Mononuclear cell (primary cell): Measurements from ENCODE around the gene GPS1. TPM values are rescaled to one million over a fixed set of nuclear protein-coding genes. Genes with fewer than 3 reads are reported as not detected.

Source experiments
- H3K27me3 ChIP-seq: 2 replicates; pipeline ENCODE4 v1.6.0; 2011; ENCODE audit warnings: low read length, control low read depth; ENCODE audit not compliant: insufficient read depth
- H3K4me1 ChIP-seq: 2 replicates; pipeline ENCODE4 v1.5.1; 2011; ENCODE audit warnings: mild to moderate bottlenecking, low read length, control low read depth; ENCODE audit not compliant: insufficient read depth
- H3K4me3 ChIP-seq: 2 replicates; pipeline ENCODE4 v1.5.1; 2011; ENCODE audit warnings: mild to moderate bottlenecking, low read length, moderate library complexity
- H3K9me3 ChIP-seq: 2 replicates; pipeline ENCODE4 v1.5.1; 2011; ENCODE audit warnings: low read depth, mild to moderate bottlenecking, control low read depth, low read length
- total RNA-seq: library from RNA; depleted of rRNA; stranded (reverse); fragments of >200 nt; gene quantifications from one replicate; pipeline ENCODE4 v1.2.3, GENCODE V29; 2012

Gene GPS1
- total RNA-seq, 1 donor: 47.4 TPM

DNA sequence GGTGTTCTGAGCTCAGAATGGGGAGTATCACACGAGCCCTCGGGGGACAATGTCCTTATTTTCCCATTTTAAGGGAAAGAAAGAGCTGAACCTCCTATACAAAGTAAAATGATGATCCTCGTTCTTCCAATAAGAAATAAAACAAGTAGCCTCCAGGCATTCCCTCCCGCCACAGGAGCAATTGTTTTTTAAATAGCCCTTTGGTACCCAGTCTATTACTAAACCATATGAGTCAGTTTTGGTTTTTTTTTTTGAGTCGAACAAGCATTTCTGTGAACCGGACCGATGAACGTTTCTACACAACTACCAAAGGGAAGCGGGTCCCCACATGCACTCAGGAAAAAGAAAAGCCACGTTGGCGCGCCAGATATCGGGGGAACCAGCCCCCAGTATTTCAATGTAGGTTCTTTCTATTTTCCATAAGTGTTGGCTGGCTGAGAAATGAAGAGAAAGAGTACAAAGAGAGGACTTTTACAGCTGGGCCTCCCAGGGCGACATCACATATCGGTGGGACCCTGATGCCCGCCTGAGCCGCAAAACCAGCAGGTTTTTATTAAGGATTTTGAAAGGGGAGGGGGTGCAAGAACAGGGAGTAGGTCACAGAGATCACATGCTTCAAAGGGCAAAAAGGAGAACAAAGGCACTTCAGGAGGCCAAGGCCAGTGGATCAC is 10.4 kb upstream of the GPS1 start:
- Histone ChIP-seq H3K27me3 (no peaks in the 10 kb centered on the region), H3K4me3 (no peak overlapping the region), H3K4me1 (peaks cover 21% of the 10 kb centered on the region), H3K9me3 (no peaks in the 10 kb centered on the region)

DNA sequence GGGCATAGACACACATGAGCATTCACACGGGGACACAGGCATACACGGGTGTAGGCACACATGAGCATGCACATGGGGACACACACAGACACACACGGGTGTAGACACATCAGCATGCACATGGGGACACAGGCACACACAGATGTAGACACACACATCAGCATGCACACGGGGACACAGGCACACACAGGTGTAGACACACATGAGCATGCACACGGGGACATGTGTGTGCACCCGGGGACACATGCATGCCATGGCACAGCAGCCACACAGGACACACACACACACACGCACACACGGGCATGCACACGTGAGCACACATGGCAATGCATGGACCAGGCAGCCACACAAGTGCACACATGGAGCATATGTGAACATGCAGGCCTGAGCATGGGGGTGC is 9.0 kb upstream of the GPS1 start:
- no peaks in the 10 kb centered on the region for H3K9me3 ChIP-seq
- H3K4me1 ChIP-seq: peaks cover 12% of the 10 kb centered on the region
- no peak overlapping the region for H3K4me3 ChIP-seq
- H3K27me3 ChIP-seq: no peaks in the 10 kb centered on the region

DNA sequence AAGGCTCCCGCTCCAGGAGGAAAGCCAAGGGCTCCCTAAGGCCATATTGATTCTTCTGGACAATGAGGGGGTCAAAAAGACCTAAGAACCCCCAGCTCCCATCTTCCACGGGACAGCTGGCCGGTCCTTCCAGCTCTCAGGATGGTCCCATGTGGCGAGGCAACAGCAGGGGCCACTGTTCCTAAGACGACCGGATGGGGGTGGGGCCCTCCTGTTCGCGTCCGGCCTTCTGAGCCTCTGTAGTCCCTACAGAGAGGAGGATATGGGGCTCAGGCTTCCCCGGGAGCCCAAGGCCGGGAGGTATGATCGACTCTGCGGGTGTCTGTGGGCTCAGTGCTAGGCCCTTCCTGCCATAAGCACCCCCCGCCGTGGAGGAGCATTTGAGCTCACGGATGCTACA is 8.2 kb upstream of the GPS1 start:
- Histone ChIP-seq H3K27me3 (no peaks in the 10 kb centered on the region), H3K4me3 (no peak overlapping the region), H3K4me1 (peaks cover 5% of the 10 kb centered on the region), H3K9me3 (no peaks in the 10 kb centered on the region)

DNA sequence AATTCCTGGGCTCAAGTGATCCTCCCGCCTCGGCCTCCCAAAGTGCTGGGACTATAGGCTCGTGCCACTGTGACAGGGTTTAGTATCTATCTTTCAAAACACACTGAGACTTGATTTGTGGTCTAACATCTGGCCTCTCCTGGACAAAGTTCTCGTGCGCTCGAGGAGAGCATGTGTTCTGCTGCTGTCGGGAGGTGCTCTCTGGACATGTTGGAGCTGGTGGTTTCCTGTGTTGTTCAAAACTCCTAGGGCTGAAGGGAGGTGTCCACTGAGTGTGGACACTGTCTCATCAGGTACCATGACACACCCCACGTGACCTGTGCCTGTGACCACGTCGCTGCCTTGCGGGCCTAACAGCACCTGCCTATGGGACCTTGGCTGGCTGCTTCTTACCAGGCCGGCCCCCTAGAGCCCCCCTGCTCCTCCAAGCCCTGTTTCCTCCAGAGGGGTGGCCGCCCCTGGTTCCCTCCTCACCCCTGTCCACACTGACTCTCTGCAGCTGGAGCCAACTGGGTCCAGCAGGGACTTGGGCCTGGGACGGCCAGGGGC is 5.7 kb upstream of the GPS1 start:
- H3K4me3 ChIP-seq: no peak overlapping the region
- H3K9me3 ChIP-seq: no peaks in the 10 kb centered on the region
- no peaks in the 10 kb centered on the region for H3K27me3 ChIP-seq
- H3K4me1 ChIP-seq: peaks cover 6% of the 10 kb centered on the region

DNA sequence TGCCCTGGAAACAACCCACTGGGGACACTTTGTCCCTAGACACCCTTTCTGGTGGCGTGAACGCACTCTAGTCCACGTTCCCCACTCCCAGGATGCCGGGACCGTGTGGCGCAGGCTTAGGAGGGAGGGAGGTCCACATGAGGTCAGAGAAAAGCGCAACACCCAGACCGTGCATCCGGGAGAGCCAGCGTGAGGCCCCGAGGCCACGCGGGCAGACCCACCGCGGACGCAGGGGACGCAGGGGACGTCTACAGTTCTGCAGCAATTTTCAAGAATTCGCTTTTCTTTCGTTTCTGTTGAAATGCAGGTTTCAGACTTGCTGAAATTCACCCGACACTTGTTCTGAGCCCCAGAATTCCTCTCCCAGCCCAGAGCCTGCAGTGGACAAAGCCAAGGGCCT is 4.8 kb upstream of the GPS1 start:
- no peaks in the 10 kb centered on the region for H3K9me3 ChIP-seq
- H3K27me3 ChIP-seq: no peaks in the 10 kb centered on the region
- H3K4me1 ChIP-seq: peaks cover 8% of the 10 kb centered on the region
- no peak overlapping the region for H3K4me3 ChIP-seq

DNA sequence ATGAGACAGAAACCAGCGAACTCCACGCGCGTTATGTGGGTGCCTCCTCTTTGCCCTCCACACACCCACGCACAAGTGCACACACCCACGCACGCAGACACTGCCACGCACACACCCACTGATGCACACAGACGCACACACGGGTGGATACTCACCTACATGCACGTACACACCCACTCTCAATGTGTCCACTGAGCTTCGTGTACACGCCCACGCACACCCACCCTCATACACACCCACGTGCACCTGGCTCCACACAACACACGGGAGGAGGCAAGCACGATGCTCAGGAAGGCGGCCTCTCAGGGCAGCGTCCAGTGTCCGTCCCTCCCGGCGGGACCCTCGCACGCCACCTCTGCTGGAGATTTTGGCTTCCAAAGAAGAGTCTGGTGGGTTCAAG is 4.3 kb upstream of the GPS1 start:
- H3K27me3 ChIP-seq: no peaks in the 10 kb centered on the region
- H3K9me3 ChIP-seq: no peaks in the 10 kb centered on the region
- no peak overlapping the region for H3K4me3 ChIP-seq
- peaks cover 11% of the 10 kb centered on the region for H3K4me1 ChIP-seq

DNA sequence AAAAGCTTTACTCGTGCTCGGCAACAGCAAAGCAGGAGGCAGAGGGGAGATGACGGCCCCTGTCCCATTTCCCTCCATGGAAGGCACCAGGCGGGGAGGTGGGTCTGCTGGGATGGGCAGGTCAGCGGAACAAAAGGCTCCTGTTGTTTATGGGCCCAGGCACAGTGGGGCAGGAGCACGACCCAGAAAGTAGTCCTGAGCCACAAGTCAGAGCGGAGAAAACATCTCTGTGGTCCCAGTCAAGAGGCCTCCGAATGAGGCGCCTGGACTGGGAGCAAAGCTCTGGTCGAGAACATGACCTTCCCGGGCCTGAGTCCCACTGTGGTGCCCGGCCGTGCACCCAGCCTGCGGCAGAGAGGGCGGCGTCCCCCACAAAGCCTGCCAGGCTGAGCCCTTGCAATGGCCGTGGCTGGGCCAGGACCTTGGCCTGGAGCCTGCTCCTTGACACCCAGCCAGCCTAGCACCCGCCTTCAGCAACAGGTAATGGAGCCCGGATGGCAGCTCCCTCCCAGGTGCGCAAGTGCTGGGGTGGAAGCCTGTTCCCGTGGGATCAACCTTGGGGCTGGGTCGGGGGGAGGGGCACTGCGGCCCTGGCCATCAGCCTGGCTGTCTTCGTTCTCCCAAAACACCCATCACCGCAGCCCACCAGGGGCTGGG is 3.7 kb upstream of the GPS1 start:
- no peak overlapping the region for H3K4me3 ChIP-seq
- H3K4me1 ChIP-seq: peaks cover 18% of the 10 kb centered on the region
- no peaks in the 10 kb centered on the region for H3K9me3 ChIP-seq

DNA sequence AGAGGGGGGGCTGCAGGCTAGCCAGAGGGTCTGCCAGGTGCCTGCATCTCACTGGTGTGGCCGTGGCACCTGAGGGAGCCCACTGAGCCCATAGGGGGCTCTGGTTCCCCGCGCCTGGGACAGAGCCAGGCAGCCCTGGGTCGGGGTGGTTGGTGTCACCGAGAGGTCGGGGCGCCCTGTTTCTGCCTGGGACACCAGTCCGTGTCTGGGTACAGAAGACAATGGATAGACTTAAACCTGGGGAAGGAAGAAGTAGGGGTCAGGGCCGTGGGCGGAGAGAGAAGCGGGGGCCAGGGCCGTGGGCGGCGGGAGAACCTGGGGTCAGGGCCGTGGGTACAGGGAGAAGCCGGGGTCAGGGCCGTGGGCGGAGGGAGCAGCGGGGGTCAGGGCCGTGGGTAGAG is 3.1 kb upstream of the GPS1 start:
- Histone ChIP-seq H3K4me1 (peaks cover 21% of the 10 kb centered on the region), H3K9me3 (no peaks in the 10 kb centered on the region), H3K4me3 (no peak overlapping the region), H3K27me3 (no peaks in the 10 kb centered on the region)

More for the DNA sequence above, 3.7 kb upstream of the GPS1 start:
- H3K27me3 ChIP-seq: no peaks in the 10 kb centered on the region

DNA sequence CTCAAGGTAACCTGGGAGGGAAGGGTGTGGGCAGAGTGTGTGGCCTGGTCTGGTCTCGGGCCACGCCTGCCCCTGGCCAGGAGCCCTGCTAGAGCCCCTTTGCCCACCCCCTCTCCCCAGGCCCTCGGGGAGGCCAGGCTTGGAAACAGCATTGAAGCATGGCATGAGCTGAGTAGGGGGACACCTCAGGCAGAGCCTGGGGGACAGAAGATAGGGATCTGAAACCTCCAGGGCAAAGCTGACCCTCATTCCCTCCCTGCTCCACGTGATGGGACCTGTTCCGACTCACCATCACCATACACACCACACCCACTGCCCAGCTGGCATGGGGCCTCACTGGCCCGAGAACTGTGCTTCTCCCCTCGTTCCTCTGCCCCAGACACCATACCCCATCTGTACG is 2.6 kb upstream of the GPS1 start:
- Histone ChIP-seq H3K4me1 (peaks cover 21% of the 10 kb centered on the region), H3K4me3 (no peak overlapping the region), H3K9me3 (no peaks in the 10 kb centered on the region), H3K27me3 (no peaks in the 10 kb centered on the region)

DNA sequence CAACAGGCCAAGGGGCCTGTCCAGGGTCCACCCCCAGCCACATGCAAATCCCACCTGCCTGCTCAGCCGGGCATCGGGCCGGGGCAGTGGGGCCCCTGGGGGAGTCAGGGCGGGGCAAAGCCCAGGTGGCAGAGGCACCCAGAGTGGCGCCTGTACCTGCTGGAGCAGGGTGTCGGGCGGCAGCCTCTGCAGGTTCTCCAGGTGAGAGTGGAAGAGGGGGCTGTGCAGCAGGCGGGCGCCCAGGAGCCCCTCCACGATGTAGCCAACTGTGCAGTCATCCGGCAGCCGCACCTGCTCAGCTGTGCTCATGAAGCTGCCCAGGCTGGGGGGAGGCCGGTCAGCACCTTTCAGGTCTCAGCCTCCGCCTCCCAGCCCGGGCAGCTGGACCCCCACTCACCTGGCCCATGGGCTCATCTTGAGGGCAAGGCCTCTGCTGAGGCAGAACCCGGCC is 2.2 kb upstream of the GPS1 start:
- Histone ChIP-seq H3K27me3 (no peaks in the 10 kb centered on the region), H3K4me1 (peaks cover 21% of the 10 kb centered on the region), H3K9me3 (no peaks in the 10 kb centered on the region)

DNA sequence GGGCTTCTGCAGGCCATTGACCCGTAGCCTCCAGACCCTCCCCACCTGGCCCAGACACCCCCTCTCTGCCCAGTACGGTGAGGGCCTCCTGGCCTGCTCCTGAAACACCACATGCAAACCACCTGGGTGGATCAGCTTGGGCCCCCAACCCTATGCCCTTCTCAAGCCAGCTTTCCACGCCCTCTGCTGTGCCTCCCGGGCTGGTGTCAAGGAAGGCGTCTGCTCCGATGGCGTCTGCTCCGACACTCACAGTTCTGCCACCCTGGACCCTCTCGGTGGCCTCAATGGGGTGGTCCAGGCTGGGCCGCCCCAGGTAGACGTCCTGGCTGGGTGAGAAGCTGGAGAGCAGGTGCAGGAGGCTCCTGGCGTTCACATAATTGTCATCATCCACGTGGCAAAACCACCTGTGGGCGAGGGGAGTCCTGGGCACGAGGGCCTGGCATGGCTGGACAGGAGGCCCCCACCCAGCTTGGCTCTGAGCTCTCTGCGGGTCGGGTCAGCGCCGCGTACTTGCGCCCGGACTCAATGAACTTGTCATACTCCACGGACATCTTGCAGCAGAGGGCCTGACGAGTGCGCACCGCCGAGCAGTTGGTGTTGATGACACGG is 1.4 kb upstream of the GPS1 start:
- Histone ChIP-seq H3K4me3 (no peak overlapping the region), H3K9me3 (no peaks in the 10 kb centered on the region), H3K4me1 (peaks cover 21% of the 10 kb centered on the region), H3K27me3 (no peaks in the 10 kb centered on the region)

More for the DNA sequence above, 2.2 kb upstream of the GPS1 start:
- H3K4me3 ChIP-seq: no peak overlapping the region

DNA sequence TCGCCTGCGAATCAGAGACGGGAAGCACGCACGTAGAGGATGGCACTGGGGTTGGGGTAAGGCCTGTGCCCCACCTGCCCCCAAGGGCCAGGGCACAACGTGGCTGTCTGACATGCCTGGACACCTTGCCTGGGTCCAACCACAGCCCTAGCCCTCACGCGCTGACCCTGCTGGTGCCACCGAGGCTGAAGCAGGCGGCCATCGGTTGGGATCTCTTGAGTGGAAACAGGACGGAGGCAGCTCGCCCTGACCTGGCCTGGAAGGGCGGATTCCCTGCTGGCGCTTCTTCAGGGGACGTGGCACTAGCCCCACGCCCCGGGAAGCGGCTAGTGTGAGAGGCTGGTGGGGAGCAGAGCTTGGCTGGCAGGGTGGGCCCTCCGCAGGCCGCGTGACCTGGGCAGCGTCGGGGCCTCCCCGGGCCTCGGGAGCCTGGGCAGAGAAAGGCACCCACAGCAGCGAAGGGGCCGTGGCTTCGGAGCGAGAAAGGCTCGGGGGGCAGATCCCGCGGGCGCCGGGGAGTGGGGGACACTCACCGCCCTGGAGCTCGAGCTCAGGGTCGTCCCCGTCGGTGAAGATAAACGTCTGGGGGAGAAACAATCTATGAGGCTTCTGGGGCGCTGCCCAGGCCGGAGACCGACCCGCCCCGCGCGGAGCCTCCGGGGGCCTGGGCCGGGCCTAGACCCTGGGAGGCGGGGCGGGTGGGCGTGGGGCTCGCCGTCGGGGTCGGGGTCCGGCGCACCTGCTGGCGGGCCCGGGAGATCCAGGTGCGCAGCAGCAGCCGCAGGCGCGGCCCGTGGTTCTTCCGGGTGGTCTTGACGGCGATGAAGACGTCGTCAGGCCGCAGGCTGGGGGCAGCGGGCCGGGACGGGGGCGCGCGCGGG is 697 bp upstream of the GPS1 start:
- Histone ChIP-seq H3K4me1 (peaks cover 21% of the 10 kb centered on the region), H3K27me3 (no peaks in the 10 kb centered on the region), H3K4me3 (peak overlapping the region; percentile 56), H3K9me3 (no peaks in the 10 kb centered on the region)

DNA sequence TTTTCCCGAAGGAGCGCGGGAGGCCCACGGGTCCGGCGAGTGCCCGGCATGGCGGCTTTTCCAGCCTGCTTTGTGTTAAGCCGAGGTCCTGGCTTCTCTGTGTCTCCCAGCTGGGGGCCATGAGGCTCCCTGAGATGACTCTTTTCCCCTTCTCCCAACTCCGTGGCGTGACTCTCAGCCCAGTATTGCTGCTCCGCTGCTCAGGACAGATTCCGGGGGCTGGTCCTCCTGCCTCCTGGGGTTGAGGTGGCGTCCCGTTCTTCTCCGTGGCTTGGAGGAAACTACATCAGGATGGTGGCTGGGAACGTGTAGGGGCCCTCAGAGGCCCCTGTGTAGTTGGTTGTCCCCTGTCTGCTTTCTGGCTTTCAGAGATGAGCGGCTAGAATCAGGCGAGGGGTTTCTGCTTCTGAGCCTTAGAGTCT is 951 bp downstream of the GPS1 start:
- no peaks in the 10 kb centered on the region for H3K27me3 ChIP-seq
- no peaks in the 10 kb centered on the region for H3K9me3 ChIP-seq
- peaks cover 21% of the 10 kb centered on the region for H3K4me1 ChIP-seq
- peak overlapping the region; percentile 56 for H3K4me3 ChIP-seq

DNA sequence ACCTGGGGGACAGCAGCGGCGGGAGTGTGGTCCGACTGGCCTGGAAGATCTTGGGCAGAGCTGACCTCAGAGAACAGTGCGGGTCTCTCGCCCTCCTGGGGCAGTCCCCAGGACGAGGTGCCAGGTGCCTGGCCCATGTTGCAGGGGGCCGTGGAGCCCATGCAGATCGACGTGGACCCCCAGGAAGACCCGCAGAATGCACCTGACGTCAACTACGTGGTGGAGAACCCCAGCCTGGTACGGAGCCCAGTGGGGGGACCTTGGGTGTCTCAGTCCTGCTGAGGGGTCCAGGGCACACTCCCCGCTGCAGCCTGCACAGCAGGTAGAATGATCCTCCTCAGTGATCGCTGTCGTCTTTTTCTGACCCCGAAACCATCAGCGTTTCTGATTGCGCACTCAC is 1.4 kb downstream of the GPS1 start:
- no peaks in the 10 kb centered on the region for H3K27me3 ChIP-seq
- no peak overlapping the region for H3K4me3 ChIP-seq

More for the DNA sequence above, 1.4 kb downstream of the GPS1 start:
- Histone ChIP-seq H3K9me3 (no peaks in the 10 kb centered on the region), H3K4me1 (peaks cover 21% of the 10 kb centered on the region)
